Nephron progenitor cell (in vitro differentiated cells): ENCODE measurements around the gene TADA2B.

ENCODE experiments used
- DNase-seq: peaks from one replicate; pipeline ENCODE4 v3.0.0; 2021
- H3K27ac Mint-ChIP-seq: 2 replicates; pipeline ENCODE4 v1.8.0; 2021; ENCODE audit warnings: mild to moderate bottlenecking, moderate library complexity, mixed read lengths
- H3K27me3 Mint-ChIP-seq: 2 replicates; pipeline ENCODE4 v1.8.0; 2021; ENCODE audit warnings: mild to moderate bottlenecking, low read depth, mixed read lengths; ENCODE audit not compliant: poor library complexity
- H3K36me3 Mint-ChIP-seq: 2 replicates; pipeline ENCODE4 v1.8.0; 2021; ENCODE audit warnings: low read depth, mixed read lengths
- H3K4me1 Mint-ChIP-seq: 2 replicates; pipeline ENCODE4 v1.8.0; 2021; ENCODE audit warnings: mixed read lengths
- H3K4me3 Mint-ChIP-seq: 2 replicates; pipeline ENCODE4 v1.8.0; 2021; ENCODE audit warnings: mild to moderate bottlenecking, moderate library complexity, mixed read lengths
- H3K9me3 Mint-ChIP-seq: 2 replicates; pipeline ENCODE4 v1.8.0; 2021; ENCODE audit warnings: mild to moderate bottlenecking, moderate library complexity, mixed read lengths
- TF ChIP-seq, protein P1 (sequence below): fragments of 200-600 bp; sonication (generic); IDR thresholded peaks from 2 replicates; pipeline ENCODE4 v1.5.0; 2021; ENCODE audit warnings: antibody characterized with exemption

TADA2B gene

DNA sequence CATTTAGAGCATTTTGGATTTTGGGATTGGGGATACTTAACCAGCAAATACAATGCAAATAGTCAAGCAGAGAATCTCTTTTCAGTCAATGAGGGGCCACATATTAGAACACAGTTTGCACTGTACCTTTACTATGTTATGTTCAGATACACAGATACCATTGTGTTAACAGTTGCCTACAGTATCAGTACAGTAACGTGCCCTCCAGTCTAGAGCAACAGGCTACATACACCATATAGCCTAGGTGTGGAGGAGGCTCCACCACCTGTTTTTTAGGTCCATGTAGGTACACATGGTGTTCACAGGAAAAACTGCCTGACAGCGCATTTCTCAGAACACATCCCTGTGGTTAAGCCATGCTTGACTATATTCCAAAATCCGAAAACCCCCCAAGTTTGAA, 15.6 kb downstream of the TADA2B start:
- Mint-ChIP-seq H3K27me3 (no peaks in the 10 kb centered on the region), H3K36me3 (peaks cover 73% of the 10 kb centered on the region), H3K4me3 (no peak overlapping the region), H3K4me1 (no peaks in the 10 kb centered on the region), H3K9me3 (no peaks in the 10 kb centered on the region), H3K27ac (no peak overlapping the region)
- TF ChIP-seq, protein P1, sequence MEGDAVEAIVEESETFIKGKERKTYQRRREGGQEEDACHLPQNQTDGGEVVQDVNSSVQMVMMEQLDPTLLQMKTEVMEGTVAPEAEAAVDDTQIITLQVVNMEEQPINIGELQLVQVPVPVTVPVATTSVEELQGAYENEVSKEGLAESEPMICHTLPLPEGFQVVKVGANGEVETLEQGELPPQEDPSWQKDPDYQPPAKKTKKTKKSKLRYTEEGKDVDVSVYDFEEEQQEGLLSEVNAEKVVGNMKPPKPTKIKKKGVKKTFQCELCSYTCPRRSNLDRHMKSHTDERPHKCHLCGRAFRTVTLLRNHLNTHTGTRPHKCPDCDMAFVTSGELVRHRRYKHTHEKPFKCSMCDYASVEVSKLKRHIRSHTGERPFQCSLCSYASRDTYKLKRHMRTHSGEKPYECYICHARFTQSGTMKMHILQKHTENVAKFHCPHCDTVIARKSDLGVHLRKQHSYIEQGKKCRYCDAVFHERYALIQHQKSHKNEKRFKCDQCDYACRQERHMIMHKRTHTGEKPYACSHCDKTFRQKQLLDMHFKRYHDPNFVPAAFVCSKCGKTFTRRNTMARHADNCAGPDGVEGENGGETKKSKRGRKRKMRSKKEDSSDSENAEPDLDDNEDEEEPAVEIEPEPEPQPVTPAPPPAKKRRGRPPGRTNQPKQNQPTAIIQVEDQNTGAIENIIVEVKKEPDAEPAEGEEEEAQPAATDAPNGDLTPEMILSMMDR = no peak
- DNase-seq = no peak

DNA sequence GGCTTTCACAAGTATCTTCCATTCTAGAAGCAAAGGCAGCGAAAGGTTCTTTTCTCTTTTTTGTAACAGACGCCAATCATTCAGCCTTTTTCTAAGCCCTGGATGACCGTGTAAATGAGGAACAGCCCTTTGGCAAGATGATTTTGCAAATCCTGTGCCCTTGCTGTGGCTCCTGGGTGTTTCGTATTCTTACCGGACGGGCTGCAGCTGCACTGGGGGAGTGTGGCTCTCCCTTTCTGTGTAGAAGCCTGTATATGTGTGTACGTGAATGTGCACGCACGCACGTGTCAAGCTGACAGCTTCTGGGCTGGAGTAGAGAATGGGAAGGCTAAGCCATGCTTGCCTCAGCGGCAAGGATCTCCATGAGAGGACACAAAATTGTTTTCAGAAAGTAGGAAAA, 16.5 kb downstream of the TADA2B start:
- DNase-seq = no peak
- Mint-ChIP-seq H3K4me3 (no peak overlapping the region), H3K27me3 (no peaks in the 10 kb centered on the region), H3K9me3 (no peaks in the 10 kb centered on the region), H3K36me3 (peaks cover 72% of the 10 kb centered on the region), H3K27ac (peak overlapping the region; percentile 93), H3K4me1 (peaks cover under 1% of the 10 kb centered on the region)
- TF ChIP-seq, protein P1 = no peak

DNA sequence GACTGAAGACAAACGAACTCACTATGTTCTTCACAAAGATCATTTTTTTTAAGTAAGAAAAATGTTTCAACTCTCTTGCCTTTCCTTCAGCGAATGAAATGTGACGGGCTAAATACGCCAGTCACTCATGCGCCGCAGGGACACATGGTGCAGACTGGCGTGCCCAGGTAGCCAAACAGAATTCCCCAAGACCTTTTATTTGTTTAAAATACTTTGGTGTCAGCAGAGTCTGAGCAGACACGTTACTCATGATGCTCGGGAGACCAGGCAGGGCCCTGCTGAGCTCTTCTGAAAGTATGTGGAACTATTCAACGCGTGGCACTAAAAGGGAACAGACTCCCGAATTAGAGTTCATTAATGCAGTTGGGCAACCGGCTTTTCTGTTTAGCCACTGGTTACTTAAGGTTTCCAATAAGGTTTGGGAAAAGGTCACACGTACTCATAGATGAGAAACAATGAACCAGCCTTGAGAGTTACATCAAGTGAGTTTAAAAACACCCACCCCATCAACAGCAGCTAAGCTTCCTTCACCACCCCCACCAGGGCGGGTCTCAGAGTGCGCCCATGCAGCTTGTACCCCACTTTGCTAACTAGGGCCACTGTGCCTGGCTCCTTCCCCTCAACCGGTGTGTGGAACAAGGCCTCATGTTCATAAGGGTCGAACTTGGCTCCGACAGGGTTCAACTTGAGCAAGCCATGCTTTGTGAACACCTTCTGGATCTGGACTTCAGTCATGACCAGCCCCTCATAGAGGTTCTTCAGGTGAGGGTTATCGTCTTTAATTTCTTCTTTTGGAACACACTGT, 17.4 kb downstream of the TADA2B start:
- Mint-ChIP-seq H3K4me3 (no peak overlapping the region), H3K27me3 (no peaks in the 10 kb centered on the region), H3K27ac (no peak overlapping the region), H3K9me3 (no peaks in the 10 kb centered on the region), H3K36me3 (peaks cover 81% of the 10 kb centered on the region), H3K4me1 (peaks cover 8% of the 10 kb centered on the region)
- TF ChIP-seq, protein P1 = no peak
- DNase-seq = no peak

DNA sequence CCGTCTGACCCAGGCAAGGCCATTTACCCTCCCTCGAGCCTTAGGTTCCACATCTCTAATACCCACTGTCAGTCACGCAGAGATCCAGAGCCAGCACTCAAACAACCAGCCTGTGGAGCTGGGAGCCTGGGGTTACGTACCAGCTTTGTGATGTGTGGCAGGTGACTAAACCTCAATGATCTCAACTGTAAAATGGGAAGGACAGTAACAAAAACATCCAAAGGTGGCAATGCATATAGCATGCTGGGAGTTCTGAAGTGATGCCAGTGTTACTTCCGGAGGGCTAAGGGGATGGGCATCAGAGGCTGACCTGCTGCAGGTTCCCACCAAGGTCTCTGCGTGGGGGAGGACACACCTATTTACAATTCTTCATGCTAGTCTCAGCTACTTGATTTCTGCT, 18.6 kb downstream of the TADA2B start:
- Mint-ChIP-seq H3K27ac (no peak overlapping the region), H3K4me1 (peaks cover 19% of the 10 kb centered on the region), H3K9me3 (no peaks in the 10 kb centered on the region), H3K36me3 (peaks cover 78% of the 10 kb centered on the region), H3K4me3 (no peak overlapping the region), H3K27me3 (no peaks in the 10 kb centered on the region)
- no peak for DNase-seq
- TF ChIP-seq, protein P1 = no peak

DNA sequence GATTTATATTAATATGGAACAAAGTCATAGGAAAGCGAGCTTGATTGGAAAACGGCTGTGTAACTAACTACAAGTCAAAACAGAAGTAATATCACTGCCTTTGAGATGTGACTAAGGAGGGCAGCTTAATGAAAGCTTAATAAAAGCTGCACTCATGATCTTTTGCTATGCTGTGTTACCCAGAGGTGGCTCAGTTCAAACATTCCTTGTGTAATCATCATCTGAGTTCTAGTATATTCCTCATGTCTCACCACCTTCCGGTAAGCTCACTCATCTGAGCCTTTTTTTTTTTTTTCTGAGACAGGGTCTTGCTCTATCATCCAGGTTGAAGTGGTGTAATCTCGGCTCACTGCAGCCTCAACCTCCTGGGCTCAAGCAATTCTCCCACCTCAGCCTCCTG, 19.6 kb downstream of the TADA2B start:
- H3K27ac Mint-ChIP-seq = no peak overlapping the region

More for the DNA sequence above, 19.6 kb downstream of the TADA2B start:
- DNase-seq = no peak
- H3K27me3 Mint-ChIP-seq = no peaks in the 10 kb centered on the region
- H3K9me3 Mint-ChIP-seq = no peaks in the 10 kb centered on the region
- peaks cover 25% of the 10 kb centered on the region for H3K4me1 Mint-ChIP-seq
- TF ChIP-seq, protein P1 = no peak
- H3K4me3 Mint-ChIP-seq = no peak overlapping the region
- H3K36me3 Mint-ChIP-seq = peaks cover 72% of the 10 kb centered on the region
